Neutrophil (primary cell): ENCODE data around the gene CCNE1.
A peak's percentile ranks its signal among the peaks of the same experiment; 100 is the strongest.

Source experiments
- H3K27ac ChIP-seq: fragments of 200-600 bp; sonication (generic); 2 replicates; pipeline ENCODE4 v1.5.1; 2016; ENCODE audit warnings: mild to moderate bottlenecking, moderate library complexity
- H3K27me3 ChIP-seq: fragments of 200-600 bp; sonication (generic); 2 replicates; pipeline ENCODE4 v1.6.0; 2016; ENCODE audit warnings: mild to moderate bottlenecking
- H3K36me3 ChIP-seq: fragments of 200-600 bp; sonication (generic); 2 replicates; pipeline ENCODE4 v1.5.1; 2017
- H3K4me1 ChIP-seq, 2 experiments: fragments of 200-600 bp in 1 of 2; sonication (generic) in 1 of 2; 1 replicate in 1 of 2; 2 replicates in 1 of 2; pipeline versions ENCODE4 v1.5.1 to v1.6.1; 2013 to 2016; ENCODE audit warnings: low read depth in 1 of 2, low read length in 1 of 2, mild to moderate bottlenecking in 1 of 2, moderate library complexity in 1 of 2; ENCODE audit not compliant: control insufficient read depth in 1 of 2, insufficient read depth in 1 of 2
- H3K4me3 ChIP-seq, 2 experiments: fragments of 200-600 bp in 1 of 2; sonication (generic) in 1 of 2; 1 replicate in 1 of 2; 2 replicates in 1 of 2; pipeline ENCODE4 v1.5.1; 2013 to 2016; ENCODE audit warnings: low read depth in 1 of 2, low read length in 1 of 2, mild to moderate bottlenecking in 1 of 2, moderate library complexity in 1 of 2
- H3K9me3 ChIP-seq: fragments of 200-600 bp; sonication (generic); 2 replicates; pipeline ENCODE4 v1.5.1; 2016
- CTCF ChIP-seq: fragments of 200-600 bp; sonication (generic); IDR thresholded peaks from 2 replicates; pipeline ENCODE4 v1.5.1; 2016; ENCODE audit warnings: antibody characterized with exemption

CCNE1 gene

DNA sequence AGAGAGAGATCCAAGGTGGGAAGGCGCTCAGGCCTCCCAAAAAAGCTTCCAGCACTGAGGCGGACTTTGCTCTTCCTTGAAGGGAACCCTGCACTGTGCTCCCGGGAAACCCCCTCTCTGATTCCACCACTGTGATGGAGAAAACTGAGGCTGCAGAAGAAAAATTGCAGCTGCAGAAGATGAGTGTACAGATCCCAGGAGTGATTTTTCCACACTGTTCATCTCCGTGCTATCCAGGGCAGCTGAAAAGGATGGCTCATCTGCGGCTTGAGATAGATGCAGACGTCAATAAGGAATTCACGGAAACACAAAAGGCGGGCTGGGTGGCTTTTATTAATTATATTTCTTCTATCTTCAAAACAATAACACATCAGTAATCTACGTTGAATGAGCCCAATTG is 26.2 kb downstream of the CCNE1 start:
- no peaks in the 10 kb centered on the region for H3K36me3 ChIP-seq
- H3K9me3 ChIP-seq: no peaks in the 10 kb centered on the region
- H3K4me3 ChIP-seq: no peak overlapping the region
- no peak overlapping the region for H3K27ac ChIP-seq
- peaks cover 42% of the 10 kb centered on the region for H3K27me3 ChIP-seq
- no peak for TF ChIP-seq CTCF
- peaks cover 4 to 9% of the 10 kb centered on the region in 2 experiments for H3K4me1 ChIP-seq

DNA sequence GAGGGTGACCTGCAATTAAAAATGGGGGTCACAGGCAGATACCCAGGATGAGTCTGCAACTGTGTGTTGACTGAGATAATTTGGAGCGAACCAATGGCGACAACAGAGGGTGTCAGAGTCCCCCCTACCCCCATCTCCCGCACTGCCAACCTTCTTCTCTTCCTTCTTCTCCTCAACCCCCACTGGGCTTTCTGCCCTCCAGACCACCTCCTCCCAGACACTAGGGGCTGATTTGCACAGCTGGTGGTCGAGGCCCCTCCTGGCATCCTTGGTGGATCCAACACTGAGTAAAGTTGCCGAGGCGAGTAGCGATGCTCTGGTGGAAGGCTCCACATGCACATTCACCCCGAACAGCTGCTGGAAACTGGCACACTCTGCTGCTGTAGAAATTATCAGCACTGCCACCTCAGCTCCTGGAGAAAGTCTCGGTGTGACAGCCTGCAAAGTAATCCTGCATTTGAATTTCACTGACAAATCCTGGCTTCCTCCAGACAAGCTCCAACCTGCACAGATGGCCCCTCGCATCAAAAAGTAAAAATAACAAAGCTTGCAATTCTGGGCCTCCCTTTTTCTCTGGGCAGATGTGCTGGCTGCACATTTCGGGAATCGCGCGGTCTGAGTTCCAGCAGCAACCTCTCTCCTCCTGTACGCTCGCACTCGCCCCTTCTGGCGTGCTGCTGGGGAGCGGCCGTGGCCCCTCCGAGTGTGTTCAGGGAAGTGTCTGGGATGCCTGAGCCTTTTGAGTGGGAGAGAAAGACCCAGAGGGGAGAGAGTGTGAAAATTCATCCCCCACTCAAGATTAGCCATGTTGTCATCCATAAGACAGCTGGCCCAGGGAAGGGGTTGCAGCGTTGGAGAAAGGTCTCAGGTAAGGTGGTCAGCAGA is 28.5 kb downstream of the CCNE1 start:
- Histone ChIP-seq H3K27ac (no peak overlapping the region), H3K9me3 (no peaks in the 10 kb centered on the region), H3K36me3 (no peaks in the 10 kb centered on the region), H3K4me1 (peaks cover 20 to 28% of the 10 kb centered on the region in 2 experiments), H3K27me3 (peaks cover 60% of the 10 kb centered on the region), H3K4me3 (no peak overlapping the region)
- no peak for TF ChIP-seq CTCF

DNA sequence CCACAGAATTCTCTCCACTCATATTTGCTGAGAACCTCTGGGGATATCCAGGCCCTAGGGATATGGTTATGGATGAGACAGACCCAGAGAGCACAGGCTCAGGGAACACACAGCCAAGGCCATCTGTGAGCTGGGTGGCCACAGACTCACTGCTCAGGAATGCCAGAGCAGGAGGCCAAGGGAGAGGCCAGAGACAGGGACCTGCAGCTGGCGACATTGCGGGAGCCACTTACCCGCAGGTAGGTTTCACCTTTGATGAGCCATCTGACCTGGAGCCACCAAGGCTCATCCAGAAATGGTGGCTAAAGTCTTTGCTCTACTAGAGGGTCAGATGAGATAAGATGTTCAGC is 29.4 kb downstream of the CCNE1 start:
- TF ChIP-seq CTCF: no peak
- Histone ChIP-seq H3K27ac (no peak overlapping the region), H3K4me3 (no peak overlapping the region), H3K9me3 (no peaks in the 10 kb centered on the region), H3K36me3 (no peaks in the 10 kb centered on the region), H3K27me3 (peaks cover 69% of the 10 kb centered on the region), H3K4me1 (peaks cover 24 to 32% of the 10 kb centered on the region in 2 experiments)

GRCh38 chr19:29841559-29842367 is 30.0 kb downstream of the CCNE1 start:
- H3K27me3 ChIP-seq: peaks cover 74% of the 10 kb centered on the region
- H3K36me3 ChIP-seq: no peaks in the 10 kb centered on the region
- H3K9me3 ChIP-seq: no peaks in the 10 kb centered on the region
- peaks cover 24 to 32% of the 10 kb centered on the region in 2 experiments for H3K4me1 ChIP-seq
- no peak for TF ChIP-seq CTCF
- no peak overlapping the region for H3K4me3 ChIP-seq
- H3K27ac ChIP-seq: no peak overlapping the region

GRCh38 chr19:29842471-29843179 is 30.8 kb downstream of the CCNE1 start:
- H3K4me1 ChIP-seq: peaks cover 24 to 32% of the 10 kb centered on the region in 2 experiments
- no peak for TF ChIP-seq CTCF
- H3K36me3 ChIP-seq: no peaks in the 10 kb centered on the region
- H3K27me3 ChIP-seq: peaks cover 82% of the 10 kb centered on the region
- no peaks in the 10 kb centered on the region for H3K9me3 ChIP-seq
- H3K4me3 ChIP-seq: peak overlapping the region in 1 of 2 experiments; percentile 79
- H3K27ac ChIP-seq: no peak overlapping the region
